ENCODE data around the gene GNAT2.

Gene GNAT2

GRCh38 chr1:109626682-109627408, 7.4 kb upstream of the GNAT2 start:
- no peak for DNase-seq

GRCh38 chr1:109625601-109626560, 6.5 kb upstream of the GNAT2 start:
- no peak for DNase-seq

DNA sequence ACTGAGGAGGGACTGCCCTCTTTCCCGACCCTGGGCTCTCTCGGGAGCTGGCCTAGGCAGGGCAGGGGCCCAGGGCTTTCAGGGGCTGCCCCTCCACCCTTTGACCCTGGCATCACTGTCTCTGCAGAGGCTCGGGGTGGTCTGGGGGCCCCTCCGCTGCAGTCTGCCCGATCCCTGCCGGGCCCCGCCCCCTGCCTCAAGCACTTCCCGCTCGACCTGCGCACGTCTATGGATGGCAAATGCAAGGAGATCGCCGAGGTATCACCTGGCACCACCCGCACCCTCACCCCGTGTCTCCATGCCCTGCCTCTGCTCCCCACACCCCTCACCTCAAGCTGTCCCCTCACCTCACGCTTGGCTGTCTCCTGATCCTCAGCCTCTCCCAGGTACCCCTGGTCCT, 5.8 kb upstream of the GNAT2 start:
- DNase-seq: no peak

DNA sequence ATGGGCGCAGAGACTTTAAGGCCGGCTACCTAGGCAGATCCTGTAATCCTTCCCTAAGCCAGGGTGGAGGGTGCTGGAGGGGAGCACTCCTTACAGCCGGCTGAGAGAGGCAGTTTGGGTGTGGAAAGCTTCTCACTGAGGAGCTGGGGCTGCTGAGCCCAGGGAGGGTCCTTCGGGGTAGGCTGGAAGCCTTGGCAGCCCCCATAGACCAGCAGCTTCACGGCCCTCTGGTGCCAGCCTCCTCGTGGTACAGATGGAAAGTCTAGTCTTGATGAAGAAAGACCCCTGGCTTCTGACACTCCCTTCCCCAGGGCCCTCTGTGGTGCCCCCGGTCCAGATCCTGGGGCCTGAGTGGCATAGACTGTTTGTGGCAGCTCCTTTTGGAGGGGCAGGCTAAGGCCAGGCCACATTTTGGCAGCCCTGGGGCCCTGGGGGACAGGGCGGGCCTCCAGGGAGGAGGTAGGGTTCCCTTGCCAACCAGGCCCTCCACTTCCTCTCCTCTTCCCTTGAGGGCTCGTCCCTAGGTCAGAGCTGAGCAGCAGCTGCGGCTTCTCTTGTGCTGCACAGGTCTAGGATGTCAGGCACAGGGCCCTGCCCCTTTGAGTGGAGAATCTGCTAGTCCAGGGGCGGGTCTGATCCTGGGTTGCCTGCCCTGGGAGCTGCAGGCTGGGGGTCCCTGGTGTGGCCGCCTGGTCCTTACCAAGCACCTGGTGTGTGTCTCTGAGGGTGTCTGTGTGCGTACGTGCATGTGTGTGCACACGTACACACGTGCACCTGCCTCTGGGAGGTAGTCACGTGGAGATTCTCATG, 5.0 kb upstream of the GNAT2 start:
- no peak for DNase-seq

GRCh38 chr1:109623601-109624161, 4.3 kb upstream of the GNAT2 start:
- DNase-seq: no peak

DNA sequence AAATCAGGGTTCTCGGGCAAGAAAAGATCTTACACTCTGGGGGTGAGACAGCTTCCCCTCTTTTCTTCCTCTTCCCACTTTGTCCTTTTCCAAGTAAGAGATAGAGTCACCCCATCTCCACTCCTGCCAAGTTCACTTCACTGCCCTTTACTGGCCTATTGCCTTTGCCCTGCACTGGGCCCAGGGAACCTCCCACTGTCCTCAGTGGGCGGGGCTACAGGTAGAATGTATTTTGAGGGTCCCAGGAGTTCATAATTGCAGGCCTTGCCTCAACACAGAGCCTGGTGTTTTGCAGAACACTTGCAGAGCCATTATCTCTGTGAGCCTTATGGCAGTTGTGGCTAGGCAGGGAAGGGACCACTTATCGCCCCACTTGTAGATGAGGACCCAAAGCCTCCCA, 3.5 kb upstream of the GNAT2 start:
- DNase-seq: no peak

GRCh38 chr1:109622137-109622892, 2.9 kb upstream of the GNAT2 start:
- no peak for DNase-seq

GRCh38 chr1:109621379-109622136, 2.1 kb upstream of the GNAT2 start:
- no peak for DNase-seq

- DNase-seq: peak; percentile 98 to 99
These were observed 1.4 kb upstream of the GNAT2 start for GRCh38 chr1:109620841-109621286.

GRCh38 chr1:109620401-109620791, 980 bp upstream of the GNAT2 start:
- no peak for DNase-seq

DNA sequence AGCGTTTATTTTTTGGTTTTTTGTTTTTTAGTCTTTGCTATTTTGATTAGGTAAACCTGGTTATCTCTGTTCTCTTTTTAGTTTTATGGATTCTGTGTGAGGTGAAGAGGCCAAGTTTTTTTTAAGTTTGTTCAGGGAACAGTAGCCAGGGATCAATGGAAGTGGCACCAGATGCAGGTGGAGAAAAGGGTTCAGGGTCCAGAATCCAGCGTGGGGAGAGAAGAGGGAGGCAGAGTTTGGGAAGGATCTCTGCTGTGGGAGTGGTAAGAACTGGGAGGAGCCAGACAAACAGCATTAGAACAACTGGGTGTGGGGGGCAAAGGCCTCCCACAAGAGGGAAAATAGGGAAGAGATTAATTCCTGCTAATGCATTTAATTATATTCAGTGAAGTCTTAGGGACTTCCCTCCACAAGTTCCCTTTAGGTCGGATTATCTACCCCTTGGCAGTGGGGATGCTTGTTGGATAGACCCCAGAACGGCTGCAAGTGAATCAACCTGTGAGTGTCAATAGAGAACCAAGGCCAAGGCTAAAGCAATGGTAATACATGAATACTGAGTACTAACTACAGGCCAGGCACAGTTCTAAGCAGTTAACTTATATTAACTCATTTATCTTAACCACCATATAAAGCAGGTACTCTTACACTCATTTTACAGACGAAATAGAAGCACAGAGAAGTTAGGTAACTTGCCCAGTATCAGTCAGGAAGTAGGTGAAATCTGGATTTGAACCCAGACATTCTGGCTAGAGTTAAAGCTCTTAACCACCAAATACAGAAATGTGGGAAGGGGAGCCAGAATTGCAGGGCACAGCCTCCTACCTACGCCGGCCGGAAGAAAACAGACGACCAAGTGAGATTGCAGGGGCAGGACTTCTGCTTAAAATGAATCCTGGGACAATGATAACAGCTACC, 498 bp downstream of the GNAT2 start:
- DNase-seq: no peak

GRCh38 chr1:109617291-109617801, 2.1 kb downstream of the GNAT2 start:
- no peak for DNase-seq

- DNase-seq: no peak
These were observed 3.0 kb downstream of the GNAT2 start for GRCh38 chr1:109616391-109616790.

DNA sequence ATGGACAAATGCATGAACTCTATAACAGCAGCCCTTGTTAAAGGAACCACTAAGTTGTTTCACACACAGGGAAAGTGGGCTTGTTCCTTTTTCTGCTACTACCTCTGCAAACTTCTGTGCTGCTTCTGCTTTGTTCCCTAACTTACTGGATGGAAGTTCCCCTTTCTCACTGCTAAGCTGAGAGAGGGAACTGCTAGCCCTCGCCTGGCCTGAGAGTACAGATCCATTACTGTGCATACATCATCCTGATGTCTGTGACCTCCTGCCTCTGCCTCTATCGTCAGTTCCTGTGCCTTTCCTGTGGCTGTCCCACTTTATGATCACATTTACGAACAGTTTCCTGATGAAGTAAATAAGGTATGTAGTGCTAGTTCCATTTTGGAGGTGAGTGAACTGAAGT, 3.5 kb downstream of the GNAT2 start:
- DNase-seq: no peak

GRCh38 chr1:109613361-109614147, 5.9 kb downstream of the GNAT2 start:
- DNase-seq: no peak

DNA sequence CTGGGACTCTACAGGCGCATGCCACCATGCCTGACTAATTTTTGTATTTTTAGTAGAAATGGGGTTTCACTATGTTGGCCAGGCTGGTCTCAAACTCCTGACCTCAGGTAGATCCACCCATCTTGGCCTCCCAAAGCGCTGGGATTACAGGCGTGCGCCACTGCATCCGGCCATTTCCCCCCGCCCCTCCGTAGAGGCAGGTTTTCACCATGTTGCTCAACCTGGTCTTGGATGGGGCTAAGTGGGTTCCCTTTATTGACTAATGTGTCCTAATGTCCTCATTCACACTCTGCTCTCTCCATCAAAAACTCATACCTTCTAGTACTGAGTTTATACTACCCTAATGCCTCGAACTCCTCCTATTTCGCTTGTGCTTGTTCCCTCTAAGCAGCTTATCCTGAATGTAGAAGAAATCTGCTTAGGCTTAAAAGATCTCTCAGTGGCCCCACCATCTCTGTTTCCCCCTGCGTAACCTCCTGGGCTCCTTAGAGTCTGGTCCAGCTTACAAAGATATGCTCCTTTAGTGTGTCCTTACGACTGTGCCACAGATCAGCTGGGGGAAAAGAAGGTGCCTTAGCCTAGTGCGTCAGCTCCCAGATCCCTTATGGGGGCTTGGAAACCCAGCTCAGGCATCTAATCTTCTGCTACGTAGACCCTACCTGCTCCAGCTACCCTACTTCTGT, 8.0 kb downstream of the GNAT2 start:
- DNase-seq: no peak

- DNase-seq: no peak
These were observed 8.7 kb downstream of the GNAT2 start for GRCh38 chr1:109610609-109611307.

GRCh38 chr1:109609881-109610280, 9.5 kb downstream of the GNAT2 start:
- no peak for DNase-seq
